ENCODE data around the gene TRIM13.

TRIM13 gene

GRCh38 chr13:49996161-49996915 lies 504 bp upstream of the TRIM13 start:
- peak; percentile 77 to 83 (median 80) for DNase-seq (ENCODE audit: low read depth in 3 of 3)

GRCh38 chr13:49997955-49998354 lies 1.1 kb downstream of the TRIM13 start:
- DNase-seq (ENCODE audit: low read depth in 3 of 3) = no peak

- DNase-seq (ENCODE audit: low read depth in 3 of 3) = no peak
Measured at GRCh38 chr13:49998714-49999624, 2.1 kb downstream of the TRIM13 start.

DNA sequence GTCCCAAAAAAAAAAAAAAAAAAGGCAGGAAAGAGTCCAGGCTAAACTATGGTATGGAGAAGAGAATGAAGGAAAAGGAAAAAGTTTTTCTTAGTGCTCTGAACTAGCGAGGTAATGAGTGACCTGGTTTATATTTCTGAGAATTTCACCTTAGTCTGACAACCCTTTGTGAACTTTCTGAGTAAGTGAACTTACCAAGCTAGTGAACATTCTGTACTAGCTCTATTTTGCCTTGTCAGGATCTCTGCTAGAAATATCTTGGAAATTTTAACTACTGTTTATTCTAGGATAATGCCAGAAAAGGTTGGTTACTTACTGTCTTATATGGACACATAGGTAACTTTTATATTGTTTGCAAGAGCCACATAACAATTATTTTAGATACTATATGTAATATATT lies 4.4 kb downstream of the TRIM13 start:
- no peak for DNase-seq (ENCODE audit: low read depth in 3 of 3)

GRCh38 chr13:50006426-50007135 lies 9.7 kb downstream of the TRIM13 start:
- DNase-seq (ENCODE audit: low read depth in 3 of 3) = no peak

DNA sequence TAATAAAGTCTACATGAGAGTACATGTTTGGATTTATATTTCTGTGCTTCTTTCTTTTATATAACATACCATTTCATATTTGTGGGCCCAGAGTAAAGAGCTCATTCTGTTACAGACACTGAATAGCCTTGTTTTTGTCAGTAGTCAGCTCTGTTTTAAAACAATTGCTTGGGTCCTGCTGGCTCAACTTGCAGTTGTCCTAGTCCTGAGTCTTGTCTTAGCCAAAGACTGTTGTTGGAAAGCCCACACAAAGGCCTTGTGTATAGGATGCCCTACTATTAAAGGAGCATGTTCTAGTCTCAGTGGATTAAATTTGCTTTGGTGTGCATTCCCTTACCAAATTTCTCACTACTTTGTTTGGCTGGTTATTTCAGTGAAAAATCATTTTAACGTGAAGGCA lies 14.6 kb downstream of the TRIM13 start:
- DNase-seq (ENCODE audit: low read depth in 3 of 3) = no peak

GRCh38 chr13:50012396-50013169 lies 15.7 kb downstream of the TRIM13 start:
- no peak for DNase-seq (ENCODE audit: low read depth in 3 of 3)

DNA sequence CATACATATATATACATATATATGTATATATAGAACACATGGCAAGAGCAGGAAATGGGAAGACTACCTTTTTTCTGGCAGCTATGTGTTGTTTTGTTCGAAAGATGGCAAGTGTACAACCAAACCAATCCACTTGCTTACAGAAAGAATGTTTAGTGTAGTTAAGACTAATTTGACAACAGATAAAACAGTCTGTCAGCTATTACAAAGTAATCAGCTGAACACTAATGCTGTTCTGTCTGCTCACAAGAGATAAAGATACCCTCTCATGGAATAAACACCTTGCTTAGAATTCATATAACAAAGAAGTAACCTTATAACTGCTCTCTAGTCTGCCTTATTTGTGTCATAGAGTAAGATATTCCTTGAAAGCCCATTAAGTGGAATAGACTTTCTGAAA lies 17.5 kb downstream of the TRIM13 start:
- no peak for DNase-seq (ENCODE audit: low read depth in 3 of 3)

DNA sequence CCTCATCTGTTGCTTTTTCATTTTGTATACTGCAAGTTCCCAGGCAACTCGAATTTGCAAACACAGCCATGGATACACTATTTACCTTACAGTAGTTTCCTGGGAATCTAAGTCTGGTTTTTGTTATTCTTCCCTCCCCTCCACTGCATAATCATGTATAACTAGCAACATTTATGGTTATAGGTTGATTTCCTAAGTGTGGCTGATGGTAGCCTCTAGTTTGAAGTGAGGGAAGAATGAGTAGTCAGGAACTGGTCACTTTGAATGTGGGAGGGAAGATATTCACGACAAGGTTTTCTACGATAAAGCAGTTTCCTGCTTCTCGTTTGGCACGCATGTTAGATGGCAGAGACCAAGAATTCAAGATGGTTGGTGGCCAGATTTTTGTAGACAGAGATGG lies 18.4 kb downstream of the TRIM13 start, which contains the start of gene KCNRG:
Gene KCNRG, plus strand, starts transcription at position 187 of the 400 bp plus-strand sequence. Its CDS starts 50 bp downstream, at position 237.
- no peak for DNase-seq (ENCODE audit: low read depth in 3 of 3)

DNA sequence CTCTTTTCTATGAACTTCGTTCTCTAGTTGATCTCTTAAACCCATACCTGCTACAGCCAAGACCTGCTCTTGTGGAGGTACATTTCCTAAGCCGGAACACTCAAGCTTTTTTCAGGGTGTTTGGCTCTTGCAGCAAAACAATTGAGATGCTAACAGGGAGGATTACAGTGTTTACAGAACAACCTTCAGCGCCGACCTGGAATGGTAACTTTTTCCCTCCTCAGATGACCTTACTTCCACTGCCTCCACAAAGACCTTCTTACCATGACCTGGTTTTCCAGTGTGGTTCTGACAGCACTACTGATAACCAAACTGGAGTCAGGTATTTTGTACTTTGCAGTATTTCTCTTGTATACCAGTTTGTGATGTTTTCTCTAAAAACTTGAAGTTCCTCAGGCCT lies 18.9 kb downstream of the TRIM13 start:
- no peak for DNase-seq (ENCODE audit: low read depth in 3 of 3)

GRCh38 chr13:50016444-50016843 lies 19.6 kb downstream of the TRIM13 start:
- DNase-seq (ENCODE audit: low read depth in 3 of 3) = no peak

DNA sequence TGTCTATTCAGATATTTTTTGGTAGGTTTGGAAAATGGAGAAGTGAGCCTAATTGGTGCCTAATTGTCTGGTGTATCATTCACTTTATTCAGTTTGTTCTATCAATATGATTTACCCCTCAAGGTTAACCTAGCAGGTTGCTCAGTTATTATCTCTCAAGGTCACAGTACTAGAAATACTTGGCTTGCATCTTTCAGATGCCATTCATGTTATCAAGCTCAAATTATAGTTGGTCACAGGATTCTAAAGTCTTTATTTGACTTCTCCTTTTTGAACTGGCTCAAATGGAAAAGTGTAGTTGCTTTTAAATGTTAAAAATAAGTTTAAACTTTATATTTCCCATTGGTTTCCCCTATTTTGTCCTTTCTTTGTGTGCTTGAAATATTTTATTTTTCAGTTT lies 21.0 kb downstream of the TRIM13 start:
- no peak for DNase-seq (ENCODE audit: low read depth in 3 of 3)

- no peak for DNase-seq (ENCODE audit: low read depth in 3 of 3)
Measured at GRCh38 chr13:50025436-50025835, 28.6 kb downstream of the TRIM13 start.

- no peak for DNase-seq (ENCODE audit: low read depth in 3 of 3)
Measured at GRCh38 chr13:50026788-50027473, 30.1 kb downstream of the TRIM13 start.

DNA sequence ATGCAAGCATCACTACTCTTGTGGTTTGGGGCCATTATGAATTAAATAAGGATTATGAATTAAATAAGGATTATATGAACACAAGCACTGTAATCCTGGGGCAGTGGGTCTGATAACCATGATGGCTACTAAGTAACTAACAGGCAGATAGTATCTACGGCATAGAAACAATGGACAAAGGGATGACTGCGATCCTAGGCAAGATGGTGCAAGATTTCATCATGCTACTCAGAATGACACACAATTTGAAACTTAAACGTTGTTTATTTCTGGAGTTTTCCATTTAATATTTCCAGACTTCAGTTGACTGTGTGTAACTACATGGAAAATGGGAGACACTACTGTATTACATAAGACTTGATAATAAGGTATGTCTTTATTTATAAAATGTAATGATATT lies 33.5 kb downstream of the TRIM13 start:
- DNase-seq (ENCODE audit: low read depth in 3 of 3) = no peak

- no peak for DNase-seq (ENCODE audit: low read depth in 3 of 3)
Measured at GRCh38 chr13:50033725-50034124, 36.9 kb downstream of the TRIM13 start.

GRCh38 chr13:50037788-50038187 lies 40.9 kb downstream of the TRIM13 start:
- DNase-seq (ENCODE audit: low read depth in 3 of 3) = no peak

DNA sequence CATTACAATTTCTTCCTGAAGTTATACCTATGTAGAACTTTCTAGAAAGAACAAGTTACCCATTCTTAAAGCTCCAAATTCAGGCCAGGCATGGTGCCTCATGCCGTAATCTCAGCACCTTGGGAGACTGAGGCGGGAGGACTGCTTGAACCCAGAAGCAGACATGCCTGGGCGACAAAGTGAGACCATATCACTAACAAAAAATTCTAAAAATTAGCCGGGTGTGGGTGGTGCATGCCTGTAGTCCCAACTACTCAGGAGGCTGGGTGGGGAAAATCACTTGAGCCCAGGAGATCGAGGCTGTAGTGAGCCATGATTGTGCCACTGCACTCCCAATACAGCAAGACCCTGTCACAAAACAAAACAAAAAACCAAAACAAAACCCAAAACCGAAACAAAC lies 41.4 kb downstream of the TRIM13 start:
- no peak for DNase-seq (ENCODE audit: low read depth in 3 of 3)

GRCh38 chr13:50052478-50052877 lies 55.6 kb downstream of the TRIM13 start:
- no peak for DNase-seq (ENCODE audit: low read depth in 3 of 3)

DNA sequence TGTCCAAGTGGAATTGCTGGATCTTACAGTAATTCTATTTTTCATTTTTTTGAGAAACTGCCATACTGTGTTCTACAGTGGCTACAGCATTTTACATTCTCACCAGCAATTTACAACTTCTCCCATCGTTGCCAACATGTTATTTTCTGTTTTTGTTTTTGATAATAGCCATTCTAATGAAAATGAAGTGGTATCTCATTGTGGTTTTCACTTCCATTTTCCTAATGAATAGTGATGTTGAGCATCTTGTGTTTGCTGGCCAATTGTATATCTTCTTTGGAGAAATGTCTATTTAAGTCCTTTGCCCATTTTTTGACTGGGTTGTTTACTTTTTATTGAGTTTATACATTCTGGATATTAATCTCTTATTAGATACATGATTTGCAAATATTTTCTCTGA lies 57.0 kb downstream of the TRIM13 start:
- DNase-seq (ENCODE audit: low read depth in 3 of 3) = no peak

- DNase-seq (ENCODE audit: low read depth in 3 of 3) = no peak
Measured at GRCh38 chr13:50055454-50055853, 58.6 kb downstream of the TRIM13 start.

Measured in stimulated activated CD4-positive, alpha-beta T cell treated with anti-CD3 and anti-CD28 coated beads, TNF-alpha, amount 100 ng/mL, for 4 hours (primary cell).